Measurements from ENCODE around the gene DNPH1.

The DNPH1 gene

GRCh38 chr6:43204271-43205105 lies 24.8 kb downstream of the DNPH1 start:
- Histone ChIP-seq H3K4me3 (ENCODE audit: low read depth, low read length) (no peak overlapping the region), H3K9me3 (ENCODE audit: control insufficient read depth, insufficient read depth, low read depth, low read length) (no peaks in the 10 kb centered on the region), H3K36me3 (ENCODE audit: control insufficient read depth in 2 of 2, insufficient read depth in 1 of 2, low read length in 2 of 2) (peaks cover 0 to 12% of the 10 kb centered on the region in 2 experiments; a peak in 2 of 3 replicates), H3K4me1 (ENCODE audit: control insufficient read depth, insufficient read depth, low read length) (no peaks in the 10 kb centered on the region), H3K27ac (ENCODE audit: extremely low read depth, low read depth, low read length) (no peak overlapping the region)
- ChIA-PET POLR2A (no interaction called here), CTCF (interaction anchor here (0.6 kb wide), 2 partner anchors 132 to 178 kb away, joined by 3 read pairs; no protein-coding TSS in a partner anchor)
- no peak for TF ChIP-seq ZNF785 (tag by site-specific recombination; IDR thresholded peaks at IDR 0.05)
- TF ChIP-seq INSM2 (tag by site-specific recombination; IDR thresholded peaks at IDR 0.05) = no peak
- no peak for TF ChIP-seq ZNF426 (tag by site-specific recombination; IDR thresholded peaks at IDR 0.05)
- TF ChIP-seq ZBTB48 (tag by site-specific recombination; IDR thresholded peaks at IDR 0.05) = no peak
- TF ChIP-seq ZNF366 (tag by site-specific recombination; conservative IDR thresholded peaks at IDR 0.05) = no peak
- no peak for TF ChIP-seq ZNF707 (tag by site-specific recombination; IDR thresholded peaks at IDR 0.05)
- TF ChIP-seq ZNF514 (tag by site-specific recombination; IDR thresholded peaks at IDR 0.05) = no peak
- no peak for TF ChIP-seq ZBTB6 (tag by site-specific recombination; IDR thresholded peaks at IDR 0.05)
- no peak for TF ChIP-seq OVOL3 (tag by site-specific recombination; IDR thresholded peaks at IDR 0.05)
- no peak for TF ChIP-seq ZNF175 (tag by site-specific recombination; IDR thresholded peaks at IDR 0.05)
- TF ChIP-seq AEBP2 (tag by site-specific recombination; IDR thresholded peaks at IDR 0.05; ENCODE audit: borderline replicate concordance) = no peak
- TF ChIP-seq ZNF223 (tag by site-specific recombination; IDR thresholded peaks at IDR 0.05) = no peak
- no peak for TF ChIP-seq ZNF221 (tag by site-specific recombination; IDR thresholded peaks at IDR 0.05; ENCODE audit: borderline replicate concordance)
- no peak for TF ChIP-seq ZNF473 (tag by site-specific recombination; IDR thresholded peaks at IDR 0.05)
- no peak for TF ChIP-seq ZNF350 (tag by site-specific recombination; IDR thresholded peaks at IDR 0.05)
- TF ChIP-seq ZNF791 (tag by site-specific recombination; IDR thresholded peaks at IDR 0.05) = no peak
- no peak for TF ChIP-seq GLIS2 (tag by site-specific recombination; IDR thresholded peaks at IDR 0.05)

GRCh38 chr6:43203718-43204095 lies 25.6 kb downstream of the DNPH1 start:
- peaks cover 0 to 12% of the 10 kb centered on the region in 2 experiments; a peak in 2 of 3 replicates for H3K36me3 ChIP-seq (ENCODE audit: control insufficient read depth in 2 of 2, insufficient read depth in 1 of 2, low read length in 2 of 2)
- no peaks in the 10 kb centered on the region for H3K9me3 ChIP-seq (ENCODE audit: control insufficient read depth, insufficient read depth, low read depth, low read length)
- POLR2A ChIA-PET = no interaction called here
- no peaks in the 10 kb centered on the region for H3K4me1 ChIP-seq (ENCODE audit: control insufficient read depth, insufficient read depth, low read length)
- CTCF ChIA-PET = interaction anchor here (0.5 to 0.6 kb wide), 2 partner anchors 178 to 219 kb away, joined by 3 read pairs; partner anchors contain the start of gene PPP2R5D
- H3K4me3 ChIP-seq (ENCODE audit: low read depth, low read length) = no peak overlapping the region
- no peak overlapping the region for H3K27ac ChIP-seq (ENCODE audit: extremely low read depth, low read depth, low read length)
- TF ChIP-seq ZNF169 (tag by site-specific recombination; IDR thresholded peaks at IDR 0.05) = no peak
- TF ChIP-seq ZNF404 (tag by site-specific recombination; IDR thresholded peaks at IDR 0.05) = no peak
- no peak for TF ChIP-seq ZNF48 (tag by site-specific recombination; IDR thresholded peaks at IDR 0.05)
- no peak for TF ChIP-seq KLF7 (tag by site-specific recombination; IDR thresholded peaks at IDR 0.05; ENCODE audit: borderline replicate concordance)
- no peak for TF ChIP-seq HOXC10 (CRISPR knock-in tag; IDR thresholded peaks at IDR 0.05)
- TF ChIP-seq ZFP69B (tag by site-specific recombination; IDR thresholded peaks at IDR 0.05) = no peak
- no peak for TF ChIP-seq BCL6B (tag by site-specific recombination; IDR thresholded peaks at IDR 0.05)
- no peak for TF ChIP-seq MYNN (tag by site-specific recombination; IDR thresholded peaks at IDR 0.05; ENCODE audit: borderline replicate concordance)
- no peak for TF ChIP-seq ZNF26 (tag by site-specific recombination; IDR thresholded peaks at IDR 0.05)
- TF ChIP-seq ZNF211 (tag by site-specific recombination; IDR thresholded peaks at IDR 0.05; ENCODE audit: low read depth) = no peak
- TF ChIP-seq OVOL3 (tag by site-specific recombination; IDR thresholded peaks at IDR 0.05) = no peak
- TF ChIP-seq ZNF394 (tag by site-specific recombination; IDR thresholded peaks at IDR 0.05; ENCODE audit: borderline replicate concordance) = no peak
- TF ChIP-seq ZNF341 (tag by site-specific recombination; IDR thresholded peaks at IDR 0.05; ENCODE audit: low read depth) = no peak
- TF ChIP-seq ZNF366 (tag by site-specific recombination; conservative IDR thresholded peaks at IDR 0.05) = no peak

Measured in HEK293 (cell line).